Endothelial cell of umbilical vein (primary cell): ENCODE measurements around the gene PARD3B. TPM values are rescaled to one million over a fixed set of nuclear protein-coding genes. Genes with fewer than 3 reads are reported as not detected.

Source experiments
- BruUV-seq: library from RNA; stranded (reverse); fragments of 400-500 nt; replicated peaks from 2 replicates; lab custom pipeline; 2021; lab: Mats Ljungman, UMichigan
- CTCF ChIA-PET: fragments of 300-600, 350-600 bp; sonication (Branson Sonifier 250); formaldehyde crosslinking; loops from one replicate; lab custom pipeline; 2021; ENCODE audit warnings: antibody characterized with exemption, inconsistent platforms; lab: Charles Lee
- POLR2A ChIA-PET: fragments of 300-600, 350-600 bp; sonication (Branson Sonifier 250); formaldehyde crosslinking; loops from one replicate; lab custom pipeline; 2021; ENCODE audit warnings: antibody characterized with exemption, inconsistent platforms; lab: Charles Lee
- DNase-seq: peaks from one replicate; pipeline ENCODE4 v3.0.0-alpha.2; 2011; ENCODE audit warnings: low read depth, low spot score
- FAIRE-seq: peaks from 2 replicates; lab custom pipeline; 2011; peaks lifted over from hg19 to GRCh38; lab: Jason Lieb, UNC
- H2AFZ ChIP-seq: 2 replicates; pipeline ENCODE4 v1.6.0; 2012; ENCODE audit warnings: low read depth, low read length, control low read depth, inconsistent platforms
- H3K27ac ChIP-seq: 2 replicates; pipeline ENCODE4 v1.5.1; 2011; ENCODE audit warnings: low read depth, mild to moderate bottlenecking, control low read depth, low read length, moderate library complexity; ENCODE audit not compliant: insufficient read depth
- H3K27me3 ChIP-seq, 2 experiments: 2 replicates each; pipeline versions ENCODE4 v1.6.0 to v1.6.1; 2011; ENCODE audit warnings: low read length in 2 of 2, mixed read lengths in 1 of 2; ENCODE audit not compliant: control insufficient read depth in 2 of 2, insufficient read depth in 2 of 2
- H3K36me3 ChIP-seq, 2 experiments: 2 replicates in 1 of 2; 3 replicates in 1 of 2; pipeline ENCODE4 v1.5.1; 2011; ENCODE audit warnings: low read length in 2 of 2, mild to moderate bottlenecking in 1 of 2, moderate library complexity in 1 of 2; ENCODE audit not compliant: control insufficient read depth in 2 of 2, insufficient read depth in 2 of 2; ENCODE audit errors: extremely low read depth in 1 of 2
- H3K4me1 ChIP-seq: 3 replicates; pipeline ENCODE4 v1.5.1; 2011; ENCODE audit warnings: mild to moderate bottlenecking, low read length; ENCODE audit not compliant: control insufficient read depth, insufficient read depth; ENCODE audit errors: extremely low read depth
- H3K4me2 ChIP-seq: 2 replicates; pipeline ENCODE4 v1.6.1; 2011; ENCODE audit warnings: low read length, control low read depth, mixed read lengths; ENCODE audit not compliant: insufficient read depth
- H3K4me3 ChIP-seq, 3 experiments: fragments of 200-600 bp in 1 of 3; sonication (generic), shearing (Covaris generic) in 1 of 3; replicated peaks in 1 of 3; 2 replicates each; pipeline ENCODE4 v1.5.1; 2011 to 2016; ENCODE audit warnings: control low read depth in 3 of 3, low read length in 3 of 3, mild to moderate bottlenecking in 2 of 3, inconsistent platforms in 1 of 3, low read depth in 1 of 3, moderate library complexity in 1 of 3; ENCODE audit not compliant: insufficient read depth in 1 of 3
- H3K79me2 ChIP-seq: 2 replicates; pipeline ENCODE4 v1.6.0; 2012; ENCODE audit warnings: low read length, inconsistent platforms; ENCODE audit not compliant: control insufficient read depth, insufficient read depth
- H3K9ac ChIP-seq: replicated peaks from 2 replicates; pipeline ENCODE3; 2011; ENCODE audit warnings: low read length, control low read depth; ENCODE audit not compliant: insufficient read depth; ENCODE audit errors: extremely low read depth
- H3K9me1 ChIP-seq: replicated peaks from 3 replicates; pipeline ENCODE4 v1.6.0; 2011; ENCODE audit warnings: mild to moderate bottlenecking, low read length; ENCODE audit not compliant: control insufficient read depth, insufficient read depth; ENCODE audit errors: extremely low read depth
- H3K9me3 ChIP-seq: replicated peaks from 2 replicates; pipeline ENCODE4 v1.5.1; 2012; ENCODE audit warnings: low read length, inconsistent platforms; ENCODE audit not compliant: control insufficient read depth, insufficient read depth
- H4K20me1 ChIP-seq: replicated peaks from 2 replicates; pipeline ENCODE3; 2011; ENCODE audit warnings: mild to moderate bottlenecking, low read length; ENCODE audit not compliant: control insufficient read depth, insufficient read depth; ENCODE audit errors: extremely low read depth
- EZH2 ChIP-seq: IDR thresholded peaks from 2 replicates; pipeline ENCODE4 v1.6.1; 2012; ENCODE audit warnings: borderline replicate concordance, low read depth, mild to moderate bottlenecking, moderate library complexity, low read length, inconsistent platforms; ENCODE audit not compliant: severe bottlenecking
- FOS ChIP-seq: IDR thresholded peaks from 2 replicates; pipeline ENCODE4 v1.6.1; 2011; ENCODE audit warnings: mild to moderate bottlenecking, low read length, moderate library complexity, borderline replicate concordance; ENCODE audit not compliant: insufficient read depth
- JUN ChIP-seq: IDR thresholded peaks from 2 replicates; pipeline ENCODE4 v1.6.1; 2011; ENCODE audit warnings: borderline replicate concordance, low read depth; ENCODE audit not compliant: insufficient read length, insufficient read depth
- MYC ChIP-seq: IDR thresholded peaks from one replicate; pipeline ENCODE4 v1.6.1; 2011; ENCODE audit warnings: mild to moderate bottlenecking, low read depth, low read length
- POLR2A ChIP-seq: IDR thresholded peaks from 2 replicates; pipeline ENCODE4 v1.6.1; 2012; ENCODE audit warnings: low read depth, mild to moderate bottlenecking, control low read depth, low read length
- POLR2AphosphoS5 ChIP-seq: IDR thresholded peaks from 2 replicates; pipeline ENCODE4 v1.6.1; 2012; ENCODE audit warnings: low read depth, mild to moderate bottlenecking, control low read depth, low read length, moderate library complexity; ENCODE audit not compliant: insufficient read depth
- dilution Hi-C: fragments of 300-500 bp; cut with MboI; formaldehyde crosslinking; loops from one replicate; pipeline ENCODE4 v1.15.0; 2019; ENCODE audit warnings: low sequenced_read_pairs; ENCODE audit not compliant: extremely low pct_ligation_motif_present
- intact Hi-C: fragments of 100-400 bp; cut with micrococcal nuclease; formaldehyde crosslinking; loops from one replicate; pipeline ENCODE4 v1.10.0; 2022
- polyA plus RNA-seq, 4 experiments: library from polyadenylated mRNA; depleted of rRNA in 3 of 4; stranded (reverse) in 3 of 4; unstranded in 1 of 4; fragments of >200 nt; gene quantifications; 2 replicates each; pipeline versions ENCODE4 v1.2.1 to v1.2.3, GENCODE V29; 2011 to 2012; ENCODE audit warnings: missing spikeins in 1 of 4
- total RNA-seq: library from RNA; stranded (reverse); gene quantifications from 2 replicates; pipeline ENCODE4 v1.2.3, GENCODE V29; 2021
- TF ChIP-seq, protein P1 (sequence below), 2 donors: IDR thresholded peaks; 1 replicate in 1 of 2; 2 replicates in 1 of 2; pipeline ENCODE4 v1.5.1; 2011; ENCODE audit warnings: low read length in 2 of 2, mild to moderate bottlenecking in 2 of 2, moderate library complexity in 2 of 2, control low read depth in 1 of 2, inconsistent platforms in 1 of 2, low read depth in 1 of 2; ENCODE audit not compliant: insufficient read depth in 1 of 2; ENCODE audit errors: extremely low read depth in 1 of 2

PARD3B gene
- total and polyA plus RNA-seq, 2 donors (not counting 3 experiments of a cell fraction or from before 2014, with no cell fraction given), result 2.2 to 30.9 TPM

DNA sequence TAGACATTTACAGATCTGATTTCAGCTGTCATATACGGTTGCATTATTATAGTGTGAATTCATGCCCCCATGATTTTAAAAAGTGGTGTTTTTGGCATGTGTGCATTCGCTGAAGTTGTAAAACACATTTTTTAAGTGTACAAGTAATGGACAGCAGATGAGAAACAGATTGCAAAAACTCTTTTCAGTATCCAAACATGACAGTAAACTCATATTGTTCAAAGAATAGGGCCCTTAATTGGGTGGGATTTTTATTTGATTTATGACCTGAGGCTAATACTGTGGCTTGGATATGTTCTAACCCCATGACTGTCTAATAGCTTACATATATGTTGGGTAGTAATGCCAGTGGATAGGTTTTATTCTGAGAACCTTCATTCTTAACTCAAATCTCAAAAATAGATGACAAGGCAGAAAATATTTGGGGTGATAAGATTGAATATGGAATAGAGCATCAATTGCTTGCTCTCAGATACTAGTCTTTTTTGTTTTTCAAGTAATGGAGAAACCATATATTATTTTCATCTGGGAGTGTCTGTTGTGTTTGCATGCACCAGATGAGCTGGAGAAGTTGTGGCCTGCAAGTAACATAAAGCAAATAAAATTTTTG, 118.6 kb downstream of the PARD3B start:
- Histone ChIP-seq H3K9me1 (no peaks in the 10 kb centered on the region), H3K4me2 (no peak overlapping the region), H3K4me1 (peaks cover 33% of the 10 kb centered on the region), H3K9me3 (no peaks in the 10 kb centered on the region), H3K9ac (no peak overlapping the region), H3K36me3 (no peaks in the 10 kb centered on the region), H3K79me2 (no peaks in the 10 kb centered on the region), H3K27ac (peak overlapping the region; percentile 92), H3K27me3 (no peaks in the 10 kb centered on the region), H4K20me1 (no peaks in the 10 kb centered on the region), H2AFZ (no peak overlapping the region), H3K4me3 (no peak overlapping the region)
- ChIA-PET CTCF (interaction anchor here (0.8 to 2.0 kb wide), 6 partner anchors 10 to 404 kb away, joined by 3 to 9 read pairs (median 4); no protein-coding TSS in a partner anchor), POLR2A (interaction anchor here (0.6 to 1.1 kb wide), 2 partner anchors 10 to 19 kb away, joined by 3 read pairs; no protein-coding TSS in a partner anchor)
- FAIRE-seq, result no peak
- no peak for DNase-seq
- intact Hi-C loops (loop anchor here (10.0 kb wide), 1 partner anchor 979 kb away; no protein-coding TSS in a partner anchor), dilution Hi-C loops (no loop called here)
- no TSS peak for BruUV-seq
- TF ChIP-seq, protein P1, sequence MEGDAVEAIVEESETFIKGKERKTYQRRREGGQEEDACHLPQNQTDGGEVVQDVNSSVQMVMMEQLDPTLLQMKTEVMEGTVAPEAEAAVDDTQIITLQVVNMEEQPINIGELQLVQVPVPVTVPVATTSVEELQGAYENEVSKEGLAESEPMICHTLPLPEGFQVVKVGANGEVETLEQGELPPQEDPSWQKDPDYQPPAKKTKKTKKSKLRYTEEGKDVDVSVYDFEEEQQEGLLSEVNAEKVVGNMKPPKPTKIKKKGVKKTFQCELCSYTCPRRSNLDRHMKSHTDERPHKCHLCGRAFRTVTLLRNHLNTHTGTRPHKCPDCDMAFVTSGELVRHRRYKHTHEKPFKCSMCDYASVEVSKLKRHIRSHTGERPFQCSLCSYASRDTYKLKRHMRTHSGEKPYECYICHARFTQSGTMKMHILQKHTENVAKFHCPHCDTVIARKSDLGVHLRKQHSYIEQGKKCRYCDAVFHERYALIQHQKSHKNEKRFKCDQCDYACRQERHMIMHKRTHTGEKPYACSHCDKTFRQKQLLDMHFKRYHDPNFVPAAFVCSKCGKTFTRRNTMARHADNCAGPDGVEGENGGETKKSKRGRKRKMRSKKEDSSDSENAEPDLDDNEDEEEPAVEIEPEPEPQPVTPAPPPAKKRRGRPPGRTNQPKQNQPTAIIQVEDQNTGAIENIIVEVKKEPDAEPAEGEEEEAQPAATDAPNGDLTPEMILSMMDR (IDR thresholded peaks at IDR 0.05; ENCODE audit: extremely low read depth in 1 of 2, insufficient read depth in 1 of 2, low read depth in 1 of 2, low read length in 2 of 2), result no peak
- TF ChIP-seq POLR2A (no peak), JUN (no peak), EZH2 (no peak), POLR2AphosphoS5 (no peak), MYC (no peak), FOS (no peak)
